K562 (cell line): Measurements from ENCODE around the gene CAMK2D. TPM values are rescaled to one million over a fixed set of nuclear protein-coding genes. Genes with fewer than 3 reads are reported as not detected.

Experiments
- ATAC-seq: fragments of 200-7000 bp; cut with Tn5 transposase; 3 replicates; pipeline ENCODE4 v1.9.1; 2020; ENCODE audit warnings: moderate library complexity
- BruUV-seq: library from RNA; stranded (reverse); fragments of 400-500 nt; replicated peaks from 2 replicates; lab custom pipeline; 2021; lab: Mats Ljungman, UMichigan
- CTCF ChIA-PET: fragments of 300-600 bp; formaldehyde crosslinking; extraction: SDS; loops from one replicate; lab custom pipeline; 2021; ENCODE audit warnings: low intra/inter-chr PET ratio; lab: Yijun Ruan, JAX
- POLR2A ChIA-PET: fragments of 300-600, 350-650 bp; sonication (Branson Sonifier 250); formaldehyde crosslinking; extraction: SDS; loops from one replicate; lab custom pipeline; 2021; ENCODE audit warnings: antibody characterized with exemption, inconsistent platforms; lab: Yijun Ruan, JAX
- DNase-seq, 4 experiments: peaks; one replicate each; pipeline versions ENCODE4 v3.0.0 to v3.0.0-alpha.2; 2011 to 2018; ENCODE audit warnings: low spot score in 3 of 4, mixed read lengths in 3 of 4; ENCODE audit errors: extremely low read depth in 1 of 4
- FAIRE-seq: peaks from 2 replicates; lab custom pipeline; 2011; peaks lifted over from hg19 to GRCh38; lab: Jason Lieb, UNC
- H2AFZ ChIP-seq: 2 replicates; pipeline ENCODE4 v1.6.0; 2011; ENCODE audit warnings: low read depth, low read length, control low read depth, inconsistent platforms
- H3K27ac ChIP-seq: fragments of 200-600 bp; 3 replicates; pipeline ENCODE4 v1.8.0; 2011; ENCODE audit warnings: low read depth, mild to moderate bottlenecking, control low read depth, inconsistent platforms, low read length, moderate library complexity, mixed read lengths; ENCODE audit errors: extremely low read depth
- H3K27me3 ChIP-seq, 2 experiments: fragments of 300-600 bp in 1 of 2; 2 replicates in 1 of 2; 3 replicates in 1 of 2; pipeline versions ENCODE4 v1.6.0 to v1.8.0; 2011; ENCODE audit warnings: inconsistent platforms in 2 of 2, low read length in 2 of 2, mild to moderate bottlenecking in 1 of 2, mixed read lengths in 1 of 2, moderate library complexity in 1 of 2; ENCODE audit not compliant: control insufficient read depth in 2 of 2, insufficient read depth in 2 of 2
- H3K36me3 ChIP-seq: fragments of 300-600 bp; 3 replicates; pipeline ENCODE4 v1.8.0; 2011; ENCODE audit warnings: mild to moderate bottlenecking, low read length, inconsistent platforms; ENCODE audit not compliant: control insufficient read depth, insufficient read depth
- H3K4me1 ChIP-seq, 2 experiments: fragments of 200-600 bp in 1 of 2; replicated peaks in 1 of 2; 2 replicates in 1 of 2; 3 replicates in 1 of 2; pipeline versions ENCODE4 v1.5.1 to v1.8.0; 2011; ENCODE audit warnings: inconsistent platforms in 2 of 2, low read length in 2 of 2, mild to moderate bottlenecking in 1 of 2, mixed read lengths in 1 of 2, moderate library complexity in 1 of 2; ENCODE audit not compliant: control insufficient read depth in 2 of 2, insufficient read depth in 2 of 2
- H3K4me2 ChIP-seq: 2 replicates; pipeline ENCODE4 v1.6.1; 2011; ENCODE audit warnings: low read length, control low read depth, inconsistent platforms, mixed read lengths; ENCODE audit not compliant: insufficient read depth
- H3K4me3 ChIP-seq: fragments of 200-600 bp; sonication (generic), shearing (Covaris generic); 2 replicates; pipeline ENCODE4 v1.5.1; 2016; ENCODE audit warnings: control low read depth, inconsistent platforms
- H3K79me2 ChIP-seq: fragments of 200-600 bp; 3 replicates; pipeline ENCODE4 v1.8.0; 2011; ENCODE audit warnings: low read length, inconsistent platforms; ENCODE audit not compliant: control insufficient read depth, insufficient read depth
- H3K9ac ChIP-seq, 2 experiments: 2 replicates each; pipeline versions ENCODE4 v1.6.0 to v1.6.1; 2011; ENCODE audit warnings: low read depth in 2 of 2, low read length in 2 of 2, control low read depth in 1 of 2, inconsistent platforms in 1 of 2, mild to moderate bottlenecking in 1 of 2, mixed read lengths in 1 of 2; ENCODE audit not compliant: insufficient read depth in 1 of 2
- H3K9me1 ChIP-seq: one replicate; pipeline ENCODE4 v1.6.0; 2011; ENCODE audit warnings: inconsistent platforms, mild to moderate bottlenecking, low read length, moderate library complexity; ENCODE audit not compliant: control insufficient read depth, insufficient read depth
- H3K9me3 ChIP-seq: replicated peaks from 2 replicates; pipeline ENCODE4 v1.5.1; 2011; ENCODE audit warnings: low read depth, low read length, inconsistent platforms; ENCODE audit not compliant: control insufficient read depth, insufficient read depth
- H4K20me1 ChIP-seq: replicated peaks from 2 replicates; pipeline ENCODE4 v1.6.1; 2011; ENCODE audit warnings: low read length, inconsistent platforms, mixed read lengths; ENCODE audit not compliant: control insufficient read depth, insufficient read depth
- ADNP ChIP-seq: fragments of 200-800 bp; sonication (Bioruptor generic); IDR thresholded peaks from 2 replicates; pipeline ENCODE4 v1.6.1; 2016; ENCODE audit warnings: missing genetic modification characterization, missing compliant biosample characterization
- ELK3 ChIP-seq: fragments of 450-650 bp; formaldehyde crosslinking; IDR thresholded peaks from 2 replicates; pipeline ENCODE4 v1.4.0; 2020; ENCODE audit warnings: mild to moderate bottlenecking
- PREB ChIP-seq: sonication (generic); formaldehyde crosslinking; IDR thresholded peaks from 2 replicates; pipeline ENCODE4 v1.8.1; 2023; ENCODE audit warnings: mild to moderate bottlenecking, missing genetic modification reagents
- PTBP1 ChIP-seq: fragments of 200-400 bp; formaldehyde crosslinking; IDR thresholded peaks from 2 replicates; pipeline ENCODE4 v1.6.1; 2017; ENCODE audit warnings: low read depth, low read length
- ZNF134 ChIP-seq: fragments of 250-450 bp; sonication (Bioruptor Pico); conservative IDR thresholded peaks from 2 replicates; pipeline ENCODE4 v1.4.0; 2020
- ZNF277 ChIP-seq: fragments of 250-450 bp; sonication (Bioruptor Pico); IDR thresholded peaks from 2 replicates; pipeline ENCODE4 v1.8.0; 2022; ENCODE audit warnings: inconsistent platforms, mild to moderate bottlenecking, moderate library complexity, borderline replicate concordance
- ZNF512 ChIP-seq: IDR thresholded peaks from 2 replicates; pipeline ENCODE4 v1.6.1; 2016; ENCODE audit warnings: missing genetic modification characterization, missing compliant biosample characterization
- WGBS: fragments of 100-300 bp; shearing (Covaris generic); methylation state at CpG from one replicate; pipeline ENCODE4 v1.1.6; 2016; ENCODE audit warnings: low coverage, mixed read lengths; ENCODE audit not compliant: insufficient coverage; ENCODE audit errors: missing lambda C conversion rate; 5-methylcytosine and 5-hydroxymethylcytosine counted together
- in situ Hi-C: fragments of 300-500 bp; cut with MboI; formaldehyde crosslinking; loops from 4 replicates; pipeline ENCODE4 v1.15.0; 2018; ENCODE audit warnings: inconsistent platforms, mixed read lengths
- intact Hi-C: fragments of 100-400 bp; cut with micrococcal nuclease; formaldehyde crosslinking; loops from 2 replicates; pipeline ENCODE4 v1.14.2; 2022
- polyA plus RNA-seq, 8 experiments: library from polyadenylated mRNA; depleted of rRNA in 4 of 8; stranded (reverse) in 5 of 8; unstranded in 3 of 8; fragments of >200 nt; fragmentation: Nextera tagmentation in 2 of 8; fragmentation: Illumina TruSeq in 1 of 8; extraction: Ambion mirVana in 2 of 8; extraction: Trizol in 1 of 8; gene quantifications; 2 replicates each; pipeline versions ENCODE4 v1.2.1 to v1.2.3, GENCODE V29; 2011 to 2014; ENCODE audit warnings: inconsistent platforms in 1 of 8, missing spikeins in 1 of 8
- total RNA-seq, 7 experiments: library from RNA; depleted of rRNA in 6 of 7; stranded (reverse); fragments of >200 nt in 6 of 7; fragmentation: Illumina TruSeq in 2 of 7; extraction: Trizol in 2 of 7; gene quantifications; 2 replicates each; pipeline versions ENCODE4 v1.2.1 to v1.2.3, GENCODE V29; 2011 to 2021; ENCODE audit warnings: low replicate concordance in 1 of 7

The CAMK2D gene
- total and polyA plus RNA-seq, 9 of the 15 experiments (the other 6 are each of a cell fraction or from before 2014, with no cell fraction given), result 0.01 to 0.33 (median 0.04) TPM; not detected in 2

- ATAC-seq (no peak), FAIRE-seq (no peak), DNase-seq (no peak)
- Histone ChIP-seq H4K20me1 (no peaks in the 10 kb centered on the region), H3K4me3 (no peak overlapping the region), H3K9ac (no peak overlapping the region), H3K9me3 (no peaks in the 10 kb centered on the region), H3K4me1 (no peaks in the 10 kb centered on the region), H3K27ac (no peak overlapping the region), H3K4me2 (no peak overlapping the region), H3K36me3 (no peaks in the 10 kb centered on the region), H3K9me1 (no peaks in the 10 kb centered on the region), H3K79me2 (no peaks in the 10 kb centered on the region), H3K27me3 (no peaks in the 10 kb centered on the region; a peak in 1 of 5 replicates), H2AFZ (no peak overlapping the region)
- CTCF ChIA-PET, result no interaction called here
- BruUV-seq, result no TSS peak
- in situ Hi-C loops, result no loop called here
- WGBS, result 0% methylated on average over 1 of the region's 1 CpG
- TF ChIP-seq PTBP1 (no peak), ELK3 (CRISPR knock-in tag) (no peak), ADNP (tag) (no peak), ZNF277 (CRISPR knock-in tag) (no peak), ZNF134 (CRISPR knock-in tag) (no peak), ZNF512 (tag) (no peak), PREB (CRISPR knock-in tag) (no peak)
- POLR2A ChIA-PET, result no interaction called here
- intact Hi-C loops, result no loop called here
These were observed 124.2 kb downstream of the CAMK2D start for GRCh38 chr4:113637363-113637762.
